CD4-positive, alpha-beta T cell (primary cell): ENCODE measurements around the gene SYK. TPM values are rescaled to one million over a fixed set of nuclear protein-coding genes. Genes with fewer than 3 reads are reported as not detected.

Experiments
- ATAC-seq: fragments of 200-7000 bp; cut with Tn5 transposase; one replicate; pipeline ENCODE4 v1.10.0; 2022; ENCODE audit warnings: mild to moderate bottlenecking; ENCODE audit not compliant: poor library complexity
- CTCF ChIA-PET: fragments of 350-600 bp; sonication (Branson Sonifier 250); formaldehyde crosslinking; loops from one replicate; lab custom pipeline; 2021; ENCODE audit warnings: antibody characterized with exemption, inconsistent platforms; lab: Charles Lee
- POLR2A ChIA-PET: fragments of 350-600 bp; sonication (Branson Sonifier 250); formaldehyde crosslinking; loops from one replicate; lab custom pipeline; 2021; ENCODE audit warnings: antibody characterized with exemption, inconsistent platforms; lab: Charles Lee
- DNase-seq, 14 experiments: peaks; one replicate each; pipeline ENCODE4 v3.0.0-alpha.2; 2013 to 2020; ENCODE audit warnings: mixed read lengths in 2 of 14
- H3K27ac ChIP-seq, 2 donors: one replicate each; pipeline versions ENCODE4 v1.5.1 to v1.7.0; 2013; ENCODE audit warnings: low read length in 2 of 2, low read depth in 1 of 2, mild to moderate bottlenecking in 1 of 2
- H3K27me3 ChIP-seq, 2 experiments: 1 replicate in 1 of 2; 2 replicates in 1 of 2; pipeline versions ENCODE4 v1.6.1 to v1.7.0; 2013; ENCODE audit warnings: low read length in 2 of 2, control low read depth in 1 of 2, mild to moderate bottlenecking in 1 of 2, moderate library complexity in 1 of 2; ENCODE audit not compliant: insufficient read depth in 2 of 2, control insufficient read depth in 1 of 2
- H3K36me3 ChIP-seq: one replicate; pipeline ENCODE4 v1.6.1; 2013; ENCODE audit warnings: low read length, control low read depth; ENCODE audit not compliant: insufficient read depth
- H3K4me1 ChIP-seq: one replicate; pipeline ENCODE4 v1.6.1; 2013; ENCODE audit warnings: low read length, control low read depth; ENCODE audit not compliant: insufficient read depth
- H3K4me3 ChIP-seq: one replicate; pipeline ENCODE4 v1.5.1; 2013; ENCODE audit warnings: mild to moderate bottlenecking, low read length, moderate library complexity
- H3K9me3 ChIP-seq, 2 experiments: 1 replicate in 1 of 2; 2 replicates in 1 of 2; pipeline versions ENCODE4 v1.6.1 to v1.7.0; 2013; ENCODE audit warnings: low read length in 2 of 2, mild to moderate bottlenecking in 2 of 2, control low read depth in 1 of 2, moderate library complexity in 1 of 2; ENCODE audit not compliant: control insufficient read depth in 1 of 2, insufficient read depth in 1 of 2
- H3K27ac Mint-ChIP-seq: one replicate; pipeline ENCODE4 v1.8.0; 2020; ENCODE audit warnings: mixed read lengths
- H3K27me3 Mint-ChIP-seq: one replicate; pipeline ENCODE4 v1.8.0; 2021; ENCODE audit warnings: mixed read lengths
- H3K36me3 Mint-ChIP-seq: one replicate; pipeline ENCODE4 v1.8.0; 2021; ENCODE audit warnings: low read depth, mixed read lengths
- H3K4me1 Mint-ChIP-seq: one replicate; pipeline ENCODE4 v1.8.0; 2021; ENCODE audit warnings: low read depth, mixed read lengths
- H3K4me3 Mint-ChIP-seq: one replicate; pipeline ENCODE4 v1.8.0; 2020; ENCODE audit warnings: mild to moderate bottlenecking, mixed read lengths
- H3K9me3 Mint-ChIP-seq: one replicate; pipeline ENCODE4 v1.8.0; 2020; ENCODE audit warnings: mixed read lengths
- CTCF ChIP-seq: fragments of 200-600 bp; IDR thresholded peaks from one replicate; pipeline ENCODE4 v1.8.0; 2022; ENCODE audit warnings: antibody characterized with exemption, mild to moderate bottlenecking
- intact Hi-C, 2 experiments: fragments of 100-400 bp; cut with DNase I in 1 of 2; cut with micrococcal nuclease in 1 of 2; formaldehyde crosslinking; loops; one replicate each; pipeline versions ENCODE4 v1.15.1 to v1.9.0; 2023 to 2025; cut with DNase I, micrococcal nuclease
- total RNA-seq, 174 experiments: library from RNA in 2 of 174; stranded (reverse) in 2 of 174; gene quantifications; one replicate each; pipeline ENCODE4 v1.2.3 and lab custom pipeline; 2021 to 2026

SYK gene
- total RNA-seq, 2 experiments from 2014 or later = 1.1 to 1.2 TPM

GRCh38 chr9:90805006-90805996 is 3.7 kb downstream of the SYK start:
- peaks cover 0 to 3% of the 10 kb centered on the region in 2 experiments for H3K9me3 ChIP-seq
- H3K27ac ChIP-seq = no peak overlapping the region
- peaks cover 27 to 58% of the 10 kb centered on the region in 2 experiments for H3K27me3 ChIP-seq
- Mint-ChIP-seq H3K27ac (no peak overlapping the region), H3K9me3 (no peaks in the 10 kb centered on the region), H3K36me3 (no peaks in the 10 kb centered on the region), H3K4me1 (no peaks in the 10 kb centered on the region), H3K4me3 (no peak overlapping the region), H3K27me3 (peaks cover 91% of the 10 kb centered on the region)
- peaks cover 7% of the 10 kb centered on the region for H3K4me1 ChIP-seq
- ATAC-seq (no peak), DNase-seq (no peak)
- ChIA-PET POLR2A (no interaction called here), CTCF (no interaction called here)
- H3K36me3 ChIP-seq = no peaks in the 10 kb centered on the region
- no peak overlapping the region for H3K4me3 ChIP-seq
- intact Hi-C loops = no loop called here
- TF ChIP-seq CTCF = no peak

GRCh38 chr9:90807006-90807405 is 5.4 kb downstream of the SYK start:
- H3K27ac Mint-ChIP-seq = no peak overlapping the region
- H3K9me3 Mint-ChIP-seq = no peaks in the 10 kb centered on the region
- Histone ChIP-seq H3K27me3 (peaks cover 22 to 41% of the 10 kb centered on the region in 2 experiments), H3K27ac (no peak overlapping the region), H3K4me1 (peaks cover under 1% of the 10 kb centered on the region), H3K36me3 (no peaks in the 10 kb centered on the region), H3K4me3 (no peak overlapping the region), H3K9me3 (peaks cover 0 to under 1% of the 10 kb centered on the region in 2 experiments)
- ATAC-seq (no peak), DNase-seq (no peak)
- TF ChIP-seq CTCF = no peak
- H3K4me1 Mint-ChIP-seq = no peaks in the 10 kb centered on the region
- peaks cover 81% of the 10 kb centered on the region for H3K27me3 Mint-ChIP-seq
- H3K4me3 Mint-ChIP-seq = no peak overlapping the region
- no peaks in the 10 kb centered on the region for H3K36me3 Mint-ChIP-seq
- ChIA-PET CTCF (no interaction called here), POLR2A (no interaction called here)
- intact Hi-C loops = no loop called here

- H3K4me3 ChIP-seq = no peak overlapping the region
- H3K27me3 ChIP-seq = peaks cover 22 to 27% of the 10 kb centered on the region in 2 experiments
- DNase-seq = no peak
- intact Hi-C loops = no loop called here
- H3K4me1 ChIP-seq = no peaks in the 10 kb centered on the region
- Mint-ChIP-seq H3K9me3 (no peaks in the 10 kb centered on the region), H3K4me1 (no peaks in the 10 kb centered on the region), H3K4me3 (no peak overlapping the region), H3K27me3 (peaks cover 67% of the 10 kb centered on the region), H3K36me3 (no peaks in the 10 kb centered on the region), H3K27ac (no peak overlapping the region)
- H3K27ac ChIP-seq = no peak overlapping the region
- ChIA-PET POLR2A (no interaction called here), CTCF (no interaction called here)
- no peaks in the 10 kb centered on the region for H3K9me3 ChIP-seq
- H3K36me3 ChIP-seq = no peaks in the 10 kb centered on the region
- ATAC-seq = no peak
- TF ChIP-seq CTCF = no peak
These were observed 6.8 kb downstream of the SYK start for GRCh38 chr9:90808398-90808797.
